Esophagus muscularis mucosa (tissue), 4 donors: ENCODE results near the gene CYSTM1. TPM values are rescaled to one million over a fixed set of nuclear protein-coding genes. Genes with fewer than 3 reads are reported as not detected.

Experiments
- DNase-seq: peaks from one replicate; pipeline ENCODE4 v3.0.0-alpha.2; 2017; ENCODE audit errors: extremely low spot score
- H3K27ac ChIP-seq, 4 donors: fragments of 200-600 bp; sonication (generic); replicated peaks in 1 of 4; 1 replicate in 3 of 4; 2 replicates in 1 of 4; pipeline ENCODE4 v1.5.1; 2016 to 2019; ENCODE audit warnings: mild to moderate bottlenecking in 1 of 4
- H3K27me3 ChIP-seq, 4 donors: fragments of 200-600 bp; sonication (generic); one replicate each; pipeline versions ENCODE4 v1.5.1 to v1.6.0; 2016 to 2019
- H3K36me3 ChIP-seq, 4 donors: fragments of 200-600 bp; sonication (generic); one replicate each; pipeline ENCODE4 v1.5.1; 2016 to 2019
- H3K4me1 ChIP-seq, 4 donors: fragments of 200-600 bp; sonication (generic); one replicate each; pipeline ENCODE4 v1.5.1; 2016 to 2019
- H3K4me3 ChIP-seq, 4 donors: fragments of 200-600 bp; sonication (generic); 1 replicate in 2 of 4; 2 replicates in 2 of 4; pipeline ENCODE4 v1.5.1; 2016 to 2019; ENCODE audit warnings: mild to moderate bottlenecking in 4 of 4, moderate library complexity in 1 of 4
- H3K9me3 ChIP-seq, 4 donors: fragments of 200-600 bp; sonication (generic); 1 replicate in 3 of 4; 2 replicates in 1 of 4; pipeline ENCODE4 v1.5.1; 2016 to 2019
- EP300 ChIP-seq: sonication (generic); formaldehyde crosslinking; IDR thresholded peaks from one replicate; pipeline ENCODE4 v1.6.1; 2017; ENCODE audit warnings: antibody characterized with exemption
- POLR2A ChIP-seq: fragments of 450-650 bp; IDR thresholded peaks from one replicate; pipeline ENCODE4 v1.6.1; 2017; ENCODE audit warnings: antibody characterized with exemption, moderate library complexity, mild to moderate bottlenecking, low read depth
- POLR2AphosphoS5 ChIP-seq, 2 donors: sonication (generic); formaldehyde crosslinking; IDR thresholded peaks; one replicate each; pipeline ENCODE4 v1.6.1; 2017; ENCODE audit warnings: antibody characterized with exemption in 2 of 2
- WGBS: methylation state at CpG from one replicate; pipeline ENCODE4 v1.1.5; 2018; 5-methylcytosine and 5-hydroxymethylcytosine counted together
- intact Hi-C: fragments of 100-400 bp; cut with DNase I; formaldehyde crosslinking; loops from one replicate; pipeline ENCODE4 v1.15.1; 2023
- total RNA-seq, 4 donors: library from RNA; depleted of rRNA; stranded (reverse); fragments of >200 nt; gene quantifications; one replicate each; pipeline versions ENCODE4 v1.1.0 to v1.2.1, GENCODE V29; 2016
- TF ChIP-seq, protein P1 (sequence below), 3 experiments: fragments of 200-600 bp in 2 of 3; fragments of 450-650 bp in 1 of 3; sonication (generic) in 2 of 3; IDR thresholded peaks; one replicate each; pipeline ENCODE4 v1.5.1; 2017 to 2019; ENCODE audit warnings: antibody characterized with exemption in 3 of 3, mild to moderate bottlenecking in 2 of 3, moderate library complexity in 1 of 3

CYSTM1 gene
- total RNA-seq, 4 donors from 2014 or later, result 54.0 to 81.0 (median 67.8) TPM

DNA sequence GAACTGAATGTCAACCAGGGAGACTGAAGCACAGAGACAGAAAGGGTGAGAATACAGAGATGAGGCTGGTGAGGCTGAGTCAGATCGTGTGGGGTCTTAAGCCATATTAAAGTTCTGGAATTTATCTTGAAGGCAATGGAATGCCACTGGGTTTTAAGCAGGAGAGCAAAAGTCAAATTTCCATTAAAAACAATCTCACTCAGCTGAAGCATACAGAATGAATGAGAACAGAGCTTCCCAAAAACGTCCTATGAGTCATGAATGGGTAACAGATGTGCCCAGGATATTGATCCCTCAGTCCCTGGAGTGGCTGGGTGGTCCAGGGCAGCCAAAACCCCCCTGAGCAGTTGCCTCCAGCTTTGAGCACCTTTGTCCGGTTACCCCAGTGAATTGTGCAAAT is 83.0 kb downstream of the CYSTM1 start:
- no peaks in the 10 kb centered on the region for H3K9me3 ChIP-seq
- no peak for DNase-seq
- H3K36me3 ChIP-seq, result peaks cover 0 to 8% (median 0%) of the 10 kb centered on the region in 4 donors
- peaks cover 29 to 43% (median 35%) of the 10 kb centered on the region in 4 donors for H3K4me1 ChIP-seq
- TF ChIP-seq POLR2AphosphoS5 (IDR thresholded peaks at IDR 0.05) (no peak), EP300 (no peak), POLR2A (no peak)
- TF ChIP-seq, protein P1, sequence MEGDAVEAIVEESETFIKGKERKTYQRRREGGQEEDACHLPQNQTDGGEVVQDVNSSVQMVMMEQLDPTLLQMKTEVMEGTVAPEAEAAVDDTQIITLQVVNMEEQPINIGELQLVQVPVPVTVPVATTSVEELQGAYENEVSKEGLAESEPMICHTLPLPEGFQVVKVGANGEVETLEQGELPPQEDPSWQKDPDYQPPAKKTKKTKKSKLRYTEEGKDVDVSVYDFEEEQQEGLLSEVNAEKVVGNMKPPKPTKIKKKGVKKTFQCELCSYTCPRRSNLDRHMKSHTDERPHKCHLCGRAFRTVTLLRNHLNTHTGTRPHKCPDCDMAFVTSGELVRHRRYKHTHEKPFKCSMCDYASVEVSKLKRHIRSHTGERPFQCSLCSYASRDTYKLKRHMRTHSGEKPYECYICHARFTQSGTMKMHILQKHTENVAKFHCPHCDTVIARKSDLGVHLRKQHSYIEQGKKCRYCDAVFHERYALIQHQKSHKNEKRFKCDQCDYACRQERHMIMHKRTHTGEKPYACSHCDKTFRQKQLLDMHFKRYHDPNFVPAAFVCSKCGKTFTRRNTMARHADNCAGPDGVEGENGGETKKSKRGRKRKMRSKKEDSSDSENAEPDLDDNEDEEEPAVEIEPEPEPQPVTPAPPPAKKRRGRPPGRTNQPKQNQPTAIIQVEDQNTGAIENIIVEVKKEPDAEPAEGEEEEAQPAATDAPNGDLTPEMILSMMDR (IDR thresholded peaks at IDR 0.05), result no peak
- no peak overlapping the region for H3K4me3 ChIP-seq
- WGBS, result 70% methylated on average over 3 of the region's 3 CpGs
- no peak overlapping the region for H3K27ac ChIP-seq
- intact Hi-C loops, result no loop called here
- no peaks in the 10 kb centered on the region for H3K27me3 ChIP-seq

DNA sequence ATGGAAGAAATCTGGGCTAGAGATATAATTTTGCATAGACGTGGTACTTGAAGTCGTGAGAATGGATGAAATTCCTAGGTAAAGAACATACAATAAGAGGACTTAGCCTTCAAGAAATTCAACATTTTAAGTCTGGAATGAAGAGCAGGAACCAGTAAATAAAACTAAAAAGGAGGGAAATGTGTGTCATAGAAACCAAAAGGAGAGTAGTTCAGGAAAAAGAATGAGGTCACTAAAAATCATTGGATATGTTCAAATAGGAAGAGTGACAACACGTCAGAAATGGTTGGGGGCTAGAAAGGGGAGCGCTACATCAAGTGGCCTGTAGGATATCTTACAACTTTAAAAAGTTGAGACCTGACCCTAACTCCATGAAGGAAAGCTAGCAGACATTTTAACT is 83.9 kb downstream of the CYSTM1 start:
- TF ChIP-seq EP300 (no peak), POLR2A (no peak), POLR2AphosphoS5 (IDR thresholded peaks at IDR 0.05) (no peak)
- TF ChIP-seq, protein P1 (IDR thresholded peaks at IDR 0.05), result no peak
- peak; percentile 8 for DNase-seq
- H3K4me1 ChIP-seq, result peaks cover 20 to 34% (median 27%) of the 10 kb centered on the region in 4 donors
- H3K36me3 ChIP-seq, result peaks cover 0 to 8% (median 0%) of the 10 kb centered on the region in 4 donors
- H3K4me3 ChIP-seq, result no peak overlapping the region
- WGBS, result 92% methylated on average over 4 of the region's 4 CpGs
- H3K9me3 ChIP-seq, result no peaks in the 10 kb centered on the region
- no peak overlapping the region for H3K27ac ChIP-seq
- intact Hi-C loops, result loop anchor here (1.0 kb wide), 1 partner anchor 28 kb away; no protein-coding TSS in a partner anchor
- H3K27me3 ChIP-seq, result no peaks in the 10 kb centered on the region

DNA sequence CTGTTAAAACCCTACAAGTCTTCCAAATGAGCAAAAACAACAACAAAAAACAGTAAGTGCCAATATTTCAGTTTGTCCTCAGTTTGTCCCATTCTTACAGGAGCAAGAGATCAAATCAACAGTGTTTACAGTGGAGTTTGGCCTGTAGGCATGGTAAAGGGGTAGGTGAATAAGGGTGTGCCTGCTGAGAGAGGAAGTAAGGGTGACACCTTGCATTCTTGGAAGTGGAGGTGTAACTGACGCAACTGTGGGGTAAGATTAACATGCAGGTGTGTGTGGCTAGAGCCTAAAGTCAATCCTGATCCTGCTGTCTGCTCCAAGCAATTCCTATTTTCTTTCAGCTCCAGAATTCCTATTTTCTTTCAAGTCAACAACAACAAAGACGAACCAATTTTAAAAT is 84.5 kb downstream of the CYSTM1 start:
- no peak overlapping the region for H3K4me3 ChIP-seq
- H3K27ac ChIP-seq, result no peak overlapping the region
- intact Hi-C loops, result loop anchor here (1.0 kb wide), 1 partner anchor 28 kb away; no protein-coding TSS in a partner anchor
- peaks cover 0 to 8% (median 0%) of the 10 kb centered on the region in 4 donors for H3K36me3 ChIP-seq
- H3K4me1 ChIP-seq, result peaks cover 15 to 28% (median 21%) of the 10 kb centered on the region in 4 donors
- no peaks in the 10 kb centered on the region for H3K9me3 ChIP-seq
- WGBS, result 87% methylated on average over 2 of the region's 2 CpGs
- TF ChIP-seq POLR2A (no peak), EP300 (no peak), POLR2AphosphoS5 (IDR thresholded peaks at IDR 0.05) (no peak)
- TF ChIP-seq, protein P1 (IDR thresholded peaks at IDR 0.05), result no peak
- no peaks in the 10 kb centered on the region for H3K27me3 ChIP-seq
- peak; percentile 14 for DNase-seq

DNA sequence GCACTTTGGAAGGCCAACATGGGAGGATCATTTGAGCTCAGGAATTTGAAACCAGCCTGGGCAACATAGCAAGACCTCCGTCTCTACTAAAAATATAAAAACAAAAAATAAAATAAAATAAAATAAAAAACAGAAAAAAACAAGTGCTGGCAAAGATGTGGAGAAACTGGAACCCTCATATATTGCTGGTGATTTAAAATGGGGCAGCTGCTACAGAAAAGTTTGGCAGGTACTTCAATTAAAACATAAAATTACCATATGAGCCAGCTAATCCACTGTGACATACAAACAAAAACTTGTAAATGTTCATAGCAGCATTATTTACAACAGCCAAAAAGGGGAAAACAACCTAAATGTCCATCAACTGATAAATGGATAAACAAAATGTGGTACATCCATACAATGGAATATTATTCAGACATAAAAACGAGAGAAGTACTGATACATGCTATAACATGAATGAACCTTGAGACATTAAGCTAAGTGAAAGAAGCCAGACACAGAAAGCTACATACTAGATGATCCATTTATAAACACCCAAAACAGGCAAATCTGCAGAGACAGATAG is 85.2 kb downstream of the CYSTM1 start:
- WGBS, result 94% methylated on average over 2 of the region's 2 CpGs
- intact Hi-C loops, result no loop called here
- H3K27me3 ChIP-seq, result no peaks in the 10 kb centered on the region
- H3K27ac ChIP-seq, result peak overlapping the region in 1 of 4 donors; percentile 62
- DNase-seq, result peak; percentile 64
- H3K36me3 ChIP-seq, result peaks cover 0 to 8% (median 0%) of the 10 kb centered on the region in 4 donors
- peaks cover 15 to 26% (median 18%) of the 10 kb centered on the region in 4 donors for H3K4me1 ChIP-seq
- H3K9me3 ChIP-seq, result no peaks in the 10 kb centered on the region
- no peak overlapping the region for H3K4me3 ChIP-seq
- TF ChIP-seq, protein P1 (IDR thresholded peaks at IDR 0.05), result no peak
- no peak for TF ChIP-seq POLR2A
- no peak for TF ChIP-seq POLR2AphosphoS5 (IDR thresholded peaks at IDR 0.05)
- TF ChIP-seq EP300, result no peak
